HG03432 (cell line): ENCODE results near the gene IL11.
A peak's percentile ranks its signal among the peaks of the same experiment; 100 is the strongest.
"Not testable (repeated sequence)": the region's sequence is repeated elsewhere in the genome, so short reads cannot be mapped to it uniquely, and the experiment has no call there.

ENCODE experiments used
- ATAC-seq: cut with Tn5 transposase; IDR thresholded peaks from one replicate; pipeline ENCODE4 v1.9.1; 2021; ENCODE audit warnings: mild to moderate bottlenecking, moderate library complexity; ENCODE audit not compliant: unreplicated experiment

Gene IL11

GRCh38 chr19:55370305-55370988 is at the start of gene IL11:
Gene IL11 (minus strand): TSS chr19:55370463. CDS start chr19:55370310, 153 bp downstream.
- no peak for ATAC-seq

GRCh38 chr19:55419624-55420236 is 49.5 kb upstream of the IL11 start:
- ATAC-seq: no peak

GRCh38 chr19:55419103-55419502 is 48.8 kb upstream of the IL11 start:
- ATAC-seq: no peak

GRCh38 chr19:55418185-55418584 is 47.9 kb upstream of the IL11 start:
- ATAC-seq: no peak

- ATAC-seq: no peak
These were observed 39.9 kb upstream of the IL11 start for GRCh38 chr19:55410168-55410567.

GRCh38 chr19:55409179-55409578 is 38.9 kb upstream of the IL11 start:
- ATAC-seq: not testable (repeated sequence)

GRCh38 chr19:55408533-55408872 is 38.2 kb upstream of the IL11 start:
- no peak for ATAC-seq

- peak; percentile 85 for ATAC-seq
These were observed 37.7 kb upstream of the IL11 start for GRCh38 chr19:55407800-55408532.

GRCh38 chr19:55407550-55407799 is 37.2 kb upstream of the IL11 start, which contains the start of gene UBE2S:
Gene UBE2S (minus strand): TSS chr19:55407788. CDS start chr19:55407589, 199 bp downstream.
- ATAC-seq: not testable (repeated sequence)

GRCh38 chr19:55406826-55407549 is 36.7 kb upstream of the IL11 start:
- peak; percentile 13 for ATAC-seq

GRCh38 chr19:55406091-55406825 is 36.0 kb upstream of the IL11 start:
- ATAC-seq: no peak

- ATAC-seq: no peak
These were observed 35.4 kb upstream of the IL11 start for GRCh38 chr19:55405638-55406037.

GRCh38 chr19:55402509-55402908 is 32.2 kb upstream of the IL11 start:
- ATAC-seq: no peak

GRCh38 chr19:55401390-55401789 is 31.1 kb upstream of the IL11 start:
- ATAC-seq: not testable (repeated sequence)

GRCh38 chr19:55400281-55401087 is 30.2 kb upstream of the IL11 start:
- no peak for ATAC-seq

- no peak for ATAC-seq
These were observed 28.1 kb upstream of the IL11 start for GRCh38 chr19:55398200-55398925.

- ATAC-seq: no peak
These were observed 22.8 kb upstream of the IL11 start for GRCh38 chr19:55392820-55393761.
